OCI-LY7 (cell line): ENCODE results near the gene CHD8. TPM values are rescaled to one million over a fixed set of nuclear protein-coding genes. Genes with fewer than 3 reads are reported as not detected.

Experiments used
- BruUV-seq: library from RNA; stranded (reverse); fragments of 400-500 nt; replicated peaks from 2 replicates; lab custom pipeline; 2021; lab: Mats Ljungman, UMichigan
- CTCF ChIA-PET: fragments of 300-600 bp; sonication (Branson Sonifier 250); formaldehyde crosslinking; loops from one replicate; lab custom pipeline; 2022; ENCODE audit warnings: antibody characterized with exemption; ENCODE audit not compliant: unreplicated experiment; lab: Charles Lee
- POLR2A ChIA-PET: fragments of 300-600 bp; sonication (Branson Sonifier 250); formaldehyde crosslinking; loops from one replicate; lab custom pipeline; 2022; ENCODE audit warnings: antibody characterized with exemption; lab: Charles Lee
- DNase-seq: peaks from one replicate; pipeline ENCODE4 v3.0.0-alpha.2; 2015; ENCODE audit warnings: low spot score
- H2AFZ ChIP-seq: fragments of 200-600 bp; sonication (generic), shearing (Covaris generic); 2 replicates; pipeline ENCODE4 v1.6.1; 2014; ENCODE audit warnings: mild to moderate bottlenecking, antibody characterized with exemption, low read length, moderate library complexity
- H3K27ac ChIP-seq: fragments of 200-600 bp; sonication (generic); 2 replicates; pipeline ENCODE4 v1.5.1; 2014; ENCODE audit warnings: mixed run types, low read depth, mild to moderate bottlenecking, moderate library complexity, low read length, inconsistent platforms; ENCODE audit not compliant: poor library complexity, severe bottlenecking
- H3K36me3 ChIP-seq: fragments of 200-600 bp; sonication (generic); 2 replicates; pipeline ENCODE4 v1.6.1; 2014; ENCODE audit warnings: mild to moderate bottlenecking, antibody characterized with exemption, low read length, moderate library complexity, mixed read lengths; ENCODE audit not compliant: insufficient read depth
- H3K4me1 ChIP-seq: fragments of 200-600 bp; sonication (generic); 2 replicates; pipeline ENCODE4 v1.5.1; 2014; ENCODE audit warnings: mild to moderate bottlenecking, low read length; ENCODE audit not compliant: insufficient read depth, poor library complexity, severe bottlenecking
- H3K4me2 ChIP-seq: fragments of 200-600 bp; sonication (generic); 2 replicates; pipeline ENCODE4 v1.6.1; 2014; ENCODE audit warnings: mild to moderate bottlenecking, low read length
- H3K4me3 ChIP-seq: fragments of 200-600 bp; sonication (generic); 2 replicates; pipeline ENCODE4 v1.5.1; 2014; ENCODE audit warnings: mild to moderate bottlenecking, low read depth, low read length; ENCODE audit not compliant: poor library complexity, severe bottlenecking
- H3K79me2 ChIP-seq: fragments of 200-600 bp; sonication (generic); 2 replicates; pipeline ENCODE4 v1.6.1; 2016; ENCODE audit warnings: low read depth, mild to moderate bottlenecking, low read length, moderate library complexity, mixed read lengths; ENCODE audit not compliant: insufficient read depth
- H3K9me2 ChIP-seq: fragments of 200-600 bp; sonication (generic); 2 replicates; pipeline ENCODE4 v1.6.1; 2016; ENCODE audit warnings: mild to moderate bottlenecking, low read length, mixed read lengths; ENCODE audit not compliant: insufficient read depth
- H3K9me3 ChIP-seq: fragments of 200-600 bp; sonication (generic); 2 replicates; pipeline ENCODE4 v1.6.1; 2014; ENCODE audit warnings: mild to moderate bottlenecking, mixed run types, low read length, mixed read lengths
- H4K20me1 ChIP-seq: fragments of 200-600 bp; sonication (generic); 2 replicates; pipeline ENCODE4 v1.6.1; 2014; ENCODE audit warnings: mild to moderate bottlenecking, antibody characterized with exemption, low read length, moderate library complexity, mixed read lengths; ENCODE audit not compliant: insufficient read depth
- CTCF ChIP-seq: fragments of 200-600 bp; sonication (generic); conservative IDR thresholded peaks from 2 replicates; pipeline ENCODE4 v1.5.1; 2014; ENCODE audit warnings: mild to moderate bottlenecking, antibody characterized with exemption, low read length, moderate library complexity, mixed read lengths
- EZH2phosphoT487 ChIP-seq: fragments of 200-600 bp; sonication (generic); IDR thresholded peaks from 2 replicates; pipeline ENCODE4 v1.6.1; 2018; ENCODE audit warnings: low read depth, borderline replicate concordance, mild to moderate bottlenecking, mixed run types, antibody characterized with exemption, low read length, moderate library complexity, mixed read lengths
- intact Hi-C: fragments of 100-400 bp; cut with micrococcal nuclease; formaldehyde crosslinking; loops from one replicate; pipeline ENCODE4 v1.10.0; 2022; ENCODE audit not compliant: unreplicated experiment
- total RNA-seq, 2 experiments: library from RNA; depleted of rRNA in 1 of 2; stranded (reverse); fragments of >200 nt in 1 of 2; shearing (Covaris generic) in 1 of 2; gene quantifications; 2 replicates each; pipeline ENCODE4 v1.2.3, GENCODE V29; 2014 to 2022

Gene CHD8
- total RNA-seq, 2 experiments from 2014 or later = 64.1 to 115 TPM

DNA sequence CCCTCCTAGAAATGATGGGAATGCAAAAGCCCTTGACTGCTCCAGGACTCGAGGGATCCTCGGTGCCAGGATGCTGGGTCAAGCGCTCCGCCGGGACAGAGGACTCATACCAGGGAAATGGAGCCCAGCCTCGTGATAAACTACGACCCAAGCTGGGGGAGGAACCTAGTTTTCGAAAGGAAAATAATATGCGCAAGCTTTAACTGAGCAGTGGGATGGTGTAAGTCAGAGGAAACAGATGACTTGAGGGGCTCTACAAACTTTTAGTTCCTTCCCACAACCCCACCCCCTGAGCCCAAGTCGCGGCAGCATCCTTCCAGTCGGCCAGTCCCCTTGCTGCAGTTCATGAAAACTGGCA is 71.5 kb downstream of the CHD8 start:
- Histone ChIP-seq H2AFZ (peak overlapping the region; percentile 84), H3K36me3 (peaks cover 80% of the 10 kb centered on the region), H3K9me2 (no peaks in the 10 kb centered on the region), H3K4me1 (peaks cover 41% of the 10 kb centered on the region), H4K20me1 (peaks cover 21% of the 10 kb centered on the region), H3K9me3 (no peaks in the 10 kb centered on the region), H3K79me2 (peaks cover 50% of the 10 kb centered on the region), H3K4me3 (peak overlapping the region; percentile 87), H3K4me2 (peak overlapping the region; percentile 93), H3K27ac (peak overlapping the region; percentile 78)
- intact Hi-C loops = loop anchor here (1.0 to 2.0 kb wide), 4 partner anchors 52 to 115 kb away; partner anchors contain the start of genes CHD8, HNRNPC and TOX4
- no peak for DNase-seq
- ChIA-PET CTCF (no interaction called here), POLR2A (interaction anchor here (0.7 to 0.9 kb wide), 4 partner anchors 14 to 129 kb away, joined by 3 to 4 read pairs (median 3); no protein-coding TSS in a partner anchor)
- TSS peak; percentile 90 for BruUV-seq
- TF ChIP-seq EZH2phosphoT487 (no peak), CTCF (no peak)

- ChIA-PET CTCF (no interaction called here), POLR2A (interaction anchor here (0.7 to 0.9 kb wide), 4 partner anchors 14 to 129 kb away, joined by 3 to 4 read pairs (median 3); no protein-coding TSS in a partner anchor)
- H3K9me2 ChIP-seq = no peaks in the 10 kb centered on the region
- peak within 1 kb of the TSS; percentile 78 for H3K27ac ChIP-seq
- H3K4me2 ChIP-seq = peak within 1 kb of the TSS; percentile 93
- intact Hi-C loops = loop anchor here (1.0 to 2.0 kb wide), 4 partner anchors 53 to 115 kb away; partner anchors contain the start of genes CHD8, HNRNPC and TOX4
- DNase-seq = peak; percentile 97
- peaks cover 55% of the 10 kb centered on the region for H3K79me2 ChIP-seq
- peaks cover 80% of the 10 kb centered on the region for H3K36me3 ChIP-seq
- peak within 1 kb of the TSS; percentile 87 for H3K4me3 ChIP-seq
- peaks cover 43% of the 10 kb centered on the region for H3K4me1 ChIP-seq
- no peaks in the 10 kb centered on the region for H3K9me3 ChIP-seq
- H4K20me1 ChIP-seq = peaks cover 21% of the 10 kb centered on the region
- no TSS peak for BruUV-seq
- TF ChIP-seq CTCF = no peak; the same call in 1 of the 2 replicates
- no peak for TF ChIP-seq EZH2phosphoT487
- H2AFZ ChIP-seq = peak within 1 kb of the TSS; percentile 84
These were observed 72.0 kb downstream of the CHD8 start, which contains the start of gene SUPT16H for GRCh38 chr14:21383848-21384493. SUPT16H (minus strand) TSS chr14:21384019; CDS start chr14:21383927, 92 bp downstream.
